ENCODE measurements around the gene CEP70. TPM values are rescaled to one million over a fixed set of nuclear protein-coding genes. Genes with fewer than 3 reads are reported as not detected.

Gene CEP70
- total and polyA plus RNA-seq, 10 of the 15 experiments (the other 5 are each of a cell fraction or from before 2014, with no cell fraction given) = 1.4 to 9.3 (median 2.2) TPM

DNA sequence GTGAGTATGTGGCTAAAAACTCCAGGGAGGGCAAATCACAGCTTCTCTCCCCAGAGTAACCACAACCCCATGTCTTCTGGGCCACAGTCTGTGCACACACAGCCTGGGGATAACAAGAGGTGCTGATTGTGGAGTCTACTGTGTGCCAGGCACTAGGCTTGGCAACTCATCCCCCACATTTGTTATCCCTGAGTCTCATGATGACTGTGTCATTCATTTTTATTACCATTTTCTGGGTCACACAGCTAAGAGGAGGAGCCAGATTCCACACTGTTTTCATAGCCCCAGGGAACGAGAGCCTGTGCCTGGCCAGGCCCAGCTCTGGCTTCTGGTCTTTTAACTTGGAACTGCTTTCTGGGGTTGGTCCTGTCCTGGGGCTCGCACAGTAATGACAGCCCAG lies 125.2 kb downstream of the CEP70 start:
- DNase-seq (ENCODE audit: low read depth, low spot score) = no peak
- Histone ChIP-seq H2AFZ (ENCODE audit: control insufficient read depth, low read depth, low read length) (no peak overlapping the region), H3K27me3 (replicated peaks in 1 of 2; ENCODE audit: control insufficient read depth in 2 of 2, insufficient read depth in 2 of 2, low read length in 1 of 2) (no peaks in the 10 kb centered on the region; a peak in 3 of 4 replicates), H3K9me3 (replicated peaks; ENCODE audit: control insufficient read depth, insufficient read depth, low read length) (no peaks in the 10 kb centered on the region), H4K20me1 (ENCODE audit: control insufficient read depth, insufficient read depth) (no peaks in the 10 kb centered on the region), H3K27ac (ENCODE audit: control insufficient read depth, insufficient read depth) (no peak overlapping the region), H3K4me3 (no peak overlapping the region), H3K79me2 (ENCODE audit: control insufficient read depth, insufficient read depth, low read length) (no peaks in the 10 kb centered on the region), H3K36me3 (ENCODE audit: control insufficient read depth in 2 of 2, insufficient read depth in 2 of 2, low read length in 1 of 2) (no peaks in the 10 kb centered on the region), H3K4me1 (ENCODE audit: control insufficient read depth, insufficient read depth, low read length) (no peaks in the 10 kb centered on the region), H3K4me2 (ENCODE audit: control insufficient read depth, insufficient read depth) (no peak overlapping the region), H3K9ac (ENCODE audit: control insufficient read depth, insufficient read depth, low read length) (no peak overlapping the region)
- in situ Hi-C loops (cut with MboI) = no loop called here
- no peak for ATAC-seq
- POLR2A ChIA-PET = no interaction called here
- SMC1A ChIA-PET (ENCODE audit: uncharacterized antibody, unreplicated experiment) = interaction anchor here (1.0 to 1.7 kb wide), 3 partner anchors 14 to 451 kb away, joined by 3 read pairs; no protein-coding TSS in a partner anchor
- RAD21 ChIA-PET (ENCODE audit: unreplicated experiment) = no interaction called here
- CTCF ChIA-PET = no interaction called here
- intact Hi-C loops (cut with micrococcal nuclease; ENCODE audit: unreplicated experiment) = no loop called here
- TF ChIP-seq ZNF207 (IDR thresholded peaks at IDR 0.05; ENCODE audit: borderline replicate concordance) = no peak
- 5% methylated on average over 2 of the region's 2 CpGs for WGBS (ENCODE audit: insufficient coverage, insufficient replicate concordance, low lambda C conversion rate, missing lambda C conversion rate)
- no peak for FAIRE-seq
- no TSS peak for BruUV-seq (replicated peaks)

DNA sequence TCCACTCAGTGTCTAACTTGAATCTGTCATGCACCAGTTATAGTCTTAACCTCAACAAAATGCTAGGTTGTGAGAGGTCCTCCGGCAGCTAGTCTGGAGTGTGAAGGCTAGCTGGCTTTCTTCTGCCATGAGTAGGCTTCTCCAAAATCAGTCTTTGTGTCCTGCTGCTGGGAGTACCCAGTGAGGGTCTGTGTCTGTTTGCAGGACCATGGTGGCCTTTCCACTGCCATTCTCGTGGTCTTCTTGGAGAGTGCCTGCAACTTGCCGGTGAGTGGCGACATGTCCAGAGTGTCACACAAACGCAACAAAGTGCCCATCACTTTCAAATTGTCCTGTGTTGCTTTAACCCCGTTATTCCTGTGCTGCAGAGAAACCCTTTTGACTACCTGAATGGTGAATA lies 125.6 kb downstream of the CEP70 start:
- DNase-seq (ENCODE audit: low read depth, low spot score) (no peak), ATAC-seq (no peak), FAIRE-seq (no peak)
- BruUV-seq (replicated peaks) = no TSS peak
- Histone ChIP-seq H3K4me2 (ENCODE audit: control insufficient read depth, insufficient read depth) (no peak overlapping the region), H3K79me2 (ENCODE audit: control insufficient read depth, insufficient read depth, low read length) (no peaks in the 10 kb centered on the region), H3K27ac (ENCODE audit: control insufficient read depth, insufficient read depth) (no peak overlapping the region), H4K20me1 (ENCODE audit: control insufficient read depth, insufficient read depth) (no peaks in the 10 kb centered on the region), H3K36me3 (ENCODE audit: control insufficient read depth in 2 of 2, insufficient read depth in 2 of 2, low read length in 1 of 2) (no peaks in the 10 kb centered on the region), H3K4me1 (ENCODE audit: control insufficient read depth, insufficient read depth, low read length) (no peaks in the 10 kb centered on the region), H3K9ac (ENCODE audit: control insufficient read depth, insufficient read depth, low read length) (no peak overlapping the region), H3K27me3 (replicated peaks in 1 of 2; ENCODE audit: control insufficient read depth in 2 of 2, insufficient read depth in 2 of 2, low read length in 1 of 2) (no peaks in the 10 kb centered on the region; a peak in 3 of 4 replicates), H3K9me3 (replicated peaks; ENCODE audit: control insufficient read depth, insufficient read depth, low read length) (no peaks in the 10 kb centered on the region), H2AFZ (ENCODE audit: control insufficient read depth, low read depth, low read length) (no peak overlapping the region), H3K4me3 (no peak overlapping the region)
- ChIA-PET RAD21 (ENCODE audit: unreplicated experiment) (no interaction called here), SMC1A (ENCODE audit: uncharacterized antibody, unreplicated experiment) (interaction anchor here (1.0 to 1.1 kb wide), 2 partner anchors 14 to 82 kb away, joined by 3 read pairs; no protein-coding TSS in a partner anchor), POLR2A (no interaction called here), CTCF (interaction anchor here (1.0 kb wide), 2 partner anchors 451 to 455 kb away, joined by 3 to 4 read pairs; no protein-coding TSS in a partner anchor)
- WGBS (ENCODE audit: insufficient coverage, insufficient replicate concordance, low lambda C conversion rate, missing lambda C conversion rate) = 25% methylated on average over 6 of the region's 6 CpGs
- in situ Hi-C loops (cut with MboI) (no loop called here), intact Hi-C loops (cut with micrococcal nuclease; ENCODE audit: unreplicated experiment) (no loop called here)
- TF ChIP-seq RAD51 (IDR thresholded peaks at IDR 0.05) (no peak), HDAC2 (IDR thresholded peaks at IDR 0.05) (no peak), RBBP5 (conservative IDR thresholded peaks at IDR 0.05) (no peak), NR2F1 (conservative IDR thresholded peaks at IDR 0.05) (no peak), SP1 (IDR thresholded peaks at IDR 0.05; ENCODE audit: low read depth, low read length) (no peak), PAX5 (IDR thresholded peaks at IDR 0.05; ENCODE audit: borderline replicate concordance, low read depth, low read length) (no peak), TCF3 (IDR thresholded peaks at IDR 0.05; ENCODE audit: borderline replicate concordance, insufficient read depth, low read depth, low read length) (no peak), NRF1 (conservative IDR thresholded peaks at IDR 0.05; ENCODE audit: low read depth, low read length) (no peak), SKIL (IDR thresholded peaks at IDR 0.05; ENCODE audit: low read depth, poor library complexity, severe bottlenecking) (no peak), ZNF24 (IDR thresholded peaks at IDR 0.05) (no peak), SMAD1 (IDR thresholded peaks at IDR 0.05; ENCODE audit: low read depth, partially characterized antibody) (no peak)
- TF ChIP-seq, protein P1, sequence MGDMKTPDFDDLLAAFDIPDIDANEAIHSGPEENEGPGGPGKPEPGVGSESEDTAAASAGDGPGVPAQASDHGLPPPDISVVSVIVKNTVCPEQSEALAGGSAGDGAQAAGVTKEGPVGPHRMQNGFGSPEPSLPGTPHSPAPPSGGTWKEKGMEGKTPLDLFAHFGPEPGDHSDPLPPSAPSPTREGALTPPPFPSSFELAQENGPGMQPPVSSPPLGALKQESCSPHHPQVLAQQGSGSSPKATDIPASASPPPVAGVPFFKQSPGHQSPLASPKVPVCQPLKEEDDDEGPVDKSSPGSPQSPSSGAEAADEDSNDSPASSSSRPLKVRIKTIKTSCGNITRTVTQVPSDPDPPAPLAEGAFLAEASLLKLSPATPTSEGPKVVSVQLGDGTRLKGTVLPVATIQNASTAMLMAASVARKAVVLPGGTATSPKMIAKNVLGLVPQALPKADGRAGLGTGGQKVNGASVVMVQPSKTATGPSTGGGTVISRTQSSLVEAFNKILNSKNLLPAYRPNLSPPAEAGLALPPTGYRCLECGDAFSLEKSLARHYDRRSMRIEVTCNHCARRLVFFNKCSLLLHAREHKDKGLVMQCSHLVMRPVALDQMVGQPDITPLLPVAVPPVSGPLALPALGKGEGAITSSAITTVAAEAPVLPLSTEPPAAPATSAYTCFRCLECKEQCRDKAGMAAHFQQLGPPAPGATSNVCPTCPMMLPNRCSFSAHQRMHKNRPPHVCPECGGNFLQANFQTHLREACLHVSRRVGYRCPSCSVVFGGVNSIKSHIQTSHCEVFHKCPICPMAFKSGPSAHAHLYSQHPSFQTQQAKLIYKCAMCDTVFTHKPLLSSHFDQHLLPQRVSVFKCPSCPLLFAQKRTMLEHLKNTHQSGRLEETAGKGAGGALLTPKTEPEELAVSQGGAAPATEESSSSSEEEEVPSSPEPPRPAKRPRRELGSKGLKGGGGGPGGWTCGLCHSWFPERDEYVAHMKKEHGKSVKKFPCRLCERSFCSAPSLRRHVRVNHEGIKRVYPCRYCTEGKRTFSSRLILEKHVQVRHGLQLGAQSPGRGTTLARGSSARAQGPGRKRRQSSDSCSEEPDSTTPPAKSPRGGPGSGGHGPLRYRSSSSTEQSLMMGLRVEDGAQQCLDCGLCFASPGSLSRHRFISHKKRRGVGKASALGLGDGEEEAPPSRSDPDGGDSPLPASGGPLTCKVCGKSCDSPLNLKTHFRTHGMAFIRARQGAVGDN (IDR thresholded peaks at IDR 0.05) = no peak

All from GM12878 (cell line).